IMR-90 (cell line): ENCODE results near the gene UBXN11. TPM values are rescaled to one million over a fixed set of nuclear protein-coding genes. Genes with fewer than 3 reads are reported as not detected.

ENCODE experiments used
- ATAC-seq: fragments of 200-7000 bp; cut with Tn5 transposase; 2 replicates; pipeline ENCODE4 v1.9.1; 2020; ENCODE audit warnings: low read depth, mild to moderate bottlenecking, moderate library complexity
- BruUV-seq: library from RNA; stranded (reverse); fragments of 400-500 nt; replicated peaks from 2 replicates; lab custom pipeline; 2021; lab: Mats Ljungman, UMichigan
- CTCF ChIA-PET: fragments of 300-600 bp; formaldehyde crosslinking; extraction: SDS; loops from one replicate; lab custom pipeline; 2021; ENCODE audit warnings: antibody characterized with exemption; lab: Yijun Ruan, JAX
- POLR2A ChIA-PET: fragments of 300-600 bp; sonication (Branson Sonifier 250); formaldehyde crosslinking; loops from one replicate; lab custom pipeline; 2022; ENCODE audit warnings: antibody characterized with exemption; ENCODE audit not compliant: unreplicated experiment; lab: Charles Lee
- DNase-seq: peaks from one replicate; pipeline ENCODE4 v3.0.0; 2013
- H2AFZ ChIP-seq: replicated peaks from 2 replicates; pipeline ENCODE3; 2013; ENCODE audit warnings: low read length, mild to moderate bottlenecking; ENCODE audit not compliant: poor library complexity
- H2AK5ac ChIP-seq: 2 replicates; pipeline ENCODE4 v1.6.1; 2013; ENCODE audit warnings: low read depth, low read length, inconsistent platforms
- H2AK9ac ChIP-seq: replicated peaks from 2 replicates; pipeline ENCODE3; 2013; ENCODE audit warnings: mild to moderate bottlenecking, low read depth, low read length, moderate library complexity; ENCODE audit not compliant: poor library complexity
- H2BK120ac ChIP-seq: 2 replicates; pipeline ENCODE4 v1.6.1; 2013; ENCODE audit warnings: low read depth, low read length, inconsistent platforms
- H2BK15ac ChIP-seq: 3 replicates; pipeline ENCODE4 v1.6.1; 2013; ENCODE audit warnings: low read depth, low read length, inconsistent platforms
- H2BK20ac ChIP-seq: 2 replicates; pipeline ENCODE4 v1.6.1; 2013; ENCODE audit warnings: low read depth, mild to moderate bottlenecking, inconsistent platforms, low read length, moderate library complexity
- H2BK5ac ChIP-seq: 2 replicates; pipeline ENCODE4 v1.6.1; 2013; ENCODE audit warnings: mild to moderate bottlenecking, low read depth, low read length, inconsistent platforms; ENCODE audit not compliant: poor library complexity, severe bottlenecking
- H3K14ac ChIP-seq: replicated peaks from 2 replicates; pipeline ENCODE4 v1.6.1; 2013; ENCODE audit warnings: low read depth, low read length, inconsistent platforms
- H3K18ac ChIP-seq: 2 replicates; pipeline ENCODE4 v1.6.1; 2013; ENCODE audit warnings: low read depth, low read length, control low read depth
- H3K23ac ChIP-seq: 2 replicates; pipeline ENCODE4 v1.6.1; 2013; ENCODE audit warnings: low read depth, low read length, inconsistent platforms
- H3K27ac ChIP-seq: 2 replicates; pipeline ENCODE4 v1.5.1; 2013; ENCODE audit warnings: mild to moderate bottlenecking, control low read depth, low read length; ENCODE audit not compliant: insufficient read depth
- H3K27me3 ChIP-seq: 2 replicates; pipeline ENCODE4 v1.6.1; 2013; ENCODE audit warnings: low read length; ENCODE audit not compliant: control insufficient read depth, insufficient read depth
- H3K36me3 ChIP-seq: 2 replicates; pipeline ENCODE4 v1.6.1; 2013; ENCODE audit warnings: low read length, mixed read lengths; ENCODE audit not compliant: control insufficient read depth, insufficient read depth
- H3K4ac ChIP-seq: 2 replicates; pipeline ENCODE4 v1.6.1; 2013; ENCODE audit warnings: low read depth, low read length, inconsistent platforms
- H3K4me1 ChIP-seq: 2 replicates; pipeline ENCODE4 v1.6.1; 2013; ENCODE audit warnings: low read length, mixed read lengths; ENCODE audit not compliant: control insufficient read depth, insufficient read depth
- H3K4me2 ChIP-seq: 2 replicates; pipeline ENCODE4 v1.6.1; 2013; ENCODE audit warnings: low read depth, mild to moderate bottlenecking, control low read depth, low read length, moderate library complexity
- H3K4me3 ChIP-seq: 2 replicates; pipeline ENCODE4 v1.5.1; 2013; ENCODE audit warnings: low read depth, mild to moderate bottlenecking, control low read depth, low read length, moderate library complexity; ENCODE audit not compliant: insufficient read depth
- H3K56ac ChIP-seq: 2 replicates; pipeline ENCODE4 v1.6.1; 2013; ENCODE audit warnings: low read length, inconsistent platforms; ENCODE audit not compliant: insufficient read depth; ENCODE audit errors: extremely low read depth
- H3K79me1 ChIP-seq, 2 experiments: 2 replicates each; pipeline ENCODE4 v1.6.1; 2013; ENCODE audit warnings: low read length in 2 of 2, inconsistent platforms in 1 of 2, low read depth in 1 of 2
- H3K9ac ChIP-seq: 2 replicates; pipeline ENCODE4 v1.6.1; 2013; ENCODE audit warnings: low read depth, low read length, control low read depth
- H3K9me1 ChIP-seq: 2 replicates; pipeline ENCODE4 v1.6.1; 2013; ENCODE audit warnings: low read length, inconsistent platforms; ENCODE audit not compliant: insufficient read depth
- H3K9me3 ChIP-seq: 2 replicates; pipeline ENCODE4 v1.6.1; 2013; ENCODE audit warnings: low read length; ENCODE audit not compliant: control insufficient read depth, insufficient read depth
- H4K20me1 ChIP-seq: 2 replicates; pipeline ENCODE4 v1.6.1; 2013; ENCODE audit warnings: low read length, inconsistent platforms; ENCODE audit not compliant: insufficient read depth
- H4K5ac ChIP-seq: 2 replicates; pipeline ENCODE4 v1.6.1; 2013; ENCODE audit warnings: mild to moderate bottlenecking, low read depth, low read length, control low read depth
- H4K8ac ChIP-seq, 2 experiments: 2 replicates each; pipeline ENCODE4 v1.6.1; 2013; ENCODE audit warnings: low read depth in 2 of 2, low read length in 2 of 2, control low read depth in 1 of 2, inconsistent platforms in 1 of 2
- H4K91ac ChIP-seq: 2 replicates; pipeline ENCODE4 v1.6.1; 2013; ENCODE audit warnings: low read depth, low read length, inconsistent platforms; ENCODE audit not compliant: insufficient read depth
- BHLHE40 ChIP-seq: fragments of 150-350 bp; IDR thresholded peaks from 2 replicates; pipeline ENCODE4 v1.6.1; 2016; ENCODE audit warnings: mild to moderate bottlenecking, low read depth, low read length
- CEBPB ChIP-seq: IDR thresholded peaks from 2 replicates; pipeline ENCODE4 v1.6.1; 2012; ENCODE audit warnings: low read depth, low read length, improper control_type of control experiment
- CTCF ChIP-seq: conservative IDR thresholded peaks from 2 replicates; pipeline ENCODE4 v1.5.1; 2012; ENCODE audit warnings: mild to moderate bottlenecking, low read depth, low read length, improper control_type of control experiment
- FOS ChIP-seq: fragments of 150-350 bp; IDR thresholded peaks from 2 replicates; pipeline ENCODE4 v1.6.1; 2016; ENCODE audit warnings: low read depth, low read length
- MAFK ChIP-seq: IDR thresholded peaks from 2 replicates; pipeline ENCODE4 v1.6.1; 2012; ENCODE audit warnings: low read depth, low read length, improper control_type of control experiment
- MAZ ChIP-seq: IDR thresholded peaks from 2 replicates; pipeline ENCODE4 v1.6.1; 2012; ENCODE audit warnings: low read depth, mild to moderate bottlenecking, low read length, improper control_type of control experiment, moderate library complexity, borderline replicate concordance
- MXI1 ChIP-seq: IDR thresholded peaks from 2 replicates; pipeline ENCODE4 v1.6.1; 2012; ENCODE audit warnings: low read depth, mild to moderate bottlenecking, low read length, moderate library complexity, borderline replicate concordance
- RAD21 ChIP-seq: IDR thresholded peaks from 2 replicates; pipeline ENCODE4 v1.6.1; 2012; ENCODE audit warnings: low read length, improper control_type of control experiment
- RCOR1 ChIP-seq: IDR thresholded peaks from 2 replicates; pipeline ENCODE4 v1.6.1; 2012; ENCODE audit warnings: mild to moderate bottlenecking, low read length, improper control_type of control experiment; ENCODE audit not compliant: insufficient replicate concordance
- RFX5 ChIP-seq: IDR thresholded peaks from 2 replicates; pipeline ENCODE4 v1.8.0; 2012; ENCODE audit warnings: low read depth, mild to moderate bottlenecking, low read length, moderate library complexity
- SMC3 ChIP-seq: fragments of 150-350 bp; IDR thresholded peaks from 2 replicates; pipeline ENCODE4 v1.6.1; 2016; ENCODE audit warnings: low read depth, mild to moderate bottlenecking, antibody characterized with exemption, low read length, moderate library complexity
- USF2 ChIP-seq: fragments of 150-350 bp; IDR thresholded peaks from 2 replicates; pipeline ENCODE4 v1.6.1; 2017; ENCODE audit warnings: mild to moderate bottlenecking, antibody characterized with exemption, low read length, low read depth
- WGBS, 2 experiments: methylation state at CpG; one replicate each; pipeline versions ENCODE4 v1.1.5 to v1.1.7; 2013; ENCODE audit warnings: missing lambda C conversion rate in 2 of 2; ENCODE audit not compliant: insufficient read length in 1 of 2; ENCODE audit errors: extremely low coverage in 2 of 2; 5-methylcytosine and 5-hydroxymethylcytosine counted together
- dilution Hi-C: fragments of 300-500 bp; cut with HindIII; formaldehyde crosslinking; loops from one replicate; pipeline ENCODE4 v1.14.3; 2018; ENCODE audit warnings: low sequenced_read_pairs; ENCODE audit not compliant: unreplicated experiment
- in situ Hi-C: fragments of 300-500 bp; cut with MboI; formaldehyde crosslinking; loops from 3 replicates; pipeline ENCODE4 v1.14.3; 2019; ENCODE audit warnings: low sequenced_read_pairs, inconsistent platforms, mixed read lengths
- intact Hi-C: fragments of 100-400 bp; cut with micrococcal nuclease; formaldehyde crosslinking; loops from 2 replicates; pipeline ENCODE4 v1.10.0; 2022
- polyA plus RNA-seq, 3 experiments: library from polyadenylated mRNA; depleted of rRNA; stranded (reverse); fragments of >200 nt; gene quantifications; 2 replicates each; pipeline ENCODE4 v1.2.3, GENCODE V29; 2012; ENCODE audit warnings: low replicate concordance in 1 of 3
- total RNA-seq: library from RNA; depleted of rRNA; stranded (reverse); fragments of >200 nt; gene quantifications from 2 replicates; pipeline ENCODE4 v1.2.3, GENCODE V29; 2012

Gene UBXN11
- total and polyA plus RNA-seq, 2 of the 4 experiments (the other 2 are of a cell fraction): 5.2 to 17.0 TPM

- H4K20me1 ChIP-seq: peaks cover 41% of the 10 kb centered on the region
- H3K36me3 ChIP-seq: peaks cover 18% of the 10 kb centered on the region
- no peak overlapping the region for H3K9ac ChIP-seq
- CTCF ChIA-PET: no interaction called here
- H3K9me3 ChIP-seq: no peaks in the 10 kb centered on the region
- H3K4me3 ChIP-seq: no peak overlapping the region
- H2AK9ac ChIP-seq: peak overlapping the region; percentile 47
- in situ Hi-C loops (no loop called here), dilution Hi-C loops (no loop called here), intact Hi-C loops (loop anchor here (5.0 kb wide), 1 partner anchor 240 kb away; no protein-coding TSS in a partner anchor)
- DNase-seq (no peak), ATAC-seq (no peak)
- no peaks in the 10 kb centered on the region for H3K27me3 ChIP-seq
- peak overlapping the region; percentile 72; the same call in 1 of the 2 replicates for H3K27ac ChIP-seq
- peak overlapping the region; percentile 70 for H3K4ac ChIP-seq
- TF ChIP-seq MAFK (no peak), SMC3 (no peak), RAD21 (no peak), USF2 (no peak), BHLHE40 (no peak), CEBPB (no peak), RCOR1 (no peak), FOS (no peak), RFX5 (no peak), MAZ (no peak), CTCF (no peak), MXI1 (no peak)
- H3K4me2 ChIP-seq: no peak overlapping the region
- peak overlapping the region; percentile 86 for H2AK5ac ChIP-seq
- H3K9me1 ChIP-seq: peaks cover 31% of the 10 kb centered on the region
- POLR2A ChIA-PET: no interaction called here
- H2BK5ac ChIP-seq: peak overlapping the region; percentile 70
- no CpG with 5 or more reads among the region's 1 CpG for WGBS, 2 experiments
- H2BK20ac ChIP-seq: peak overlapping the region; percentile 57
- H3K4me1 ChIP-seq: peaks cover 45% of the 10 kb centered on the region
- H3K14ac ChIP-seq: peak overlapping the region; percentile 69
- peak overlapping the region in 1 of 2 experiments; percentile 55; a peak in 2 of 4 replicates for H4K8ac ChIP-seq
- peak overlapping the region; percentile 26; the same call in 1 of the 2 replicates for H4K91ac ChIP-seq
- H3K56ac ChIP-seq: 0 out of 2 replicates have a peak overlapping the region, but pooled peaks have one; percentile 18
- peak overlapping the region; percentile 39 for H3K18ac ChIP-seq
- peaks cover 13 to 52% of the 10 kb centered on the region in 2 experiments; a peak in 3 of 4 replicates for H3K79me1 ChIP-seq
- peak overlapping the region; percentile 10; the same call in 1 of the 2 replicates for H4K5ac ChIP-seq
- peak overlapping the region; percentile 28 for H2AFZ ChIP-seq
- peak overlapping the region; percentile 68 for H2BK120ac ChIP-seq
- H3K23ac ChIP-seq: peak overlapping the region; percentile 55
- no TSS peak for BruUV-seq
- peak overlapping the region; percentile 18; the same call in 1 of the 3 replicates for H2BK15ac ChIP-seq
Observed at GRCh38 chr1:26277719-26278118, 28.7 kb downstream of the UBXN11 start.
